B cell (primary cell): ENCODE measurements around the gene CCDC92B. TPM values are rescaled to one million over a fixed set of nuclear protein-coding genes. Genes with fewer than 3 reads are reported as not detected.

Experiments used
- ATAC-seq: fragments of 200-7000 bp; cut with Tn5 transposase; one replicate; pipeline ENCODE4 v1.10.0; 2021; ENCODE audit warnings: low read depth, mild to moderate bottlenecking, moderate number of reproducible peaks, moderate library complexity
- CTCF ChIA-PET: fragments of 350-600 bp; sonication (Branson Sonifier 250); formaldehyde crosslinking; loops from one replicate; lab custom pipeline; 2021; ENCODE audit warnings: antibody characterized with exemption, inconsistent platforms; lab: Charles Lee
- POLR2A ChIA-PET: fragments of 350-600 bp; sonication (Branson Sonifier 250); formaldehyde crosslinking; loops from one replicate; lab custom pipeline; 2021; ENCODE audit warnings: antibody characterized with exemption; lab: Charles Lee
- DNase-seq: peaks from one replicate; pipeline ENCODE4 v3.0.0; 2013
- H2AFZ ChIP-seq: 2 replicates; pipeline ENCODE4 v1.6.1; 2012; ENCODE audit warnings: mild to moderate bottlenecking, low read depth, low read length; ENCODE audit not compliant: insufficient read depth, poor library complexity, severe bottlenecking
- H3K27ac ChIP-seq, 2 donors: 1 replicate in 1 of 2; 2 replicates in 1 of 2; pipeline ENCODE4 v1.5.1; 2012 to 2013; ENCODE audit warnings: low read length in 2 of 2, mild to moderate bottlenecking in 2 of 2, moderate library complexity in 1 of 2
- H3K27me3 ChIP-seq, 4 experiments: fragments of 200-600 bp in 1 of 4; sonication (generic) in 1 of 4; replicated peaks in 1 of 4; 1 replicate in 2 of 4; 2 replicates in 2 of 4; pipeline versions ENCODE4 v1.6.1 to v1.7.0; 2013 to 2016; ENCODE audit warnings: low read length in 3 of 4, mild to moderate bottlenecking in 2 of 4, mixed read lengths in 1 of 4, moderate library complexity in 1 of 4; ENCODE audit not compliant: insufficient read depth in 4 of 4, control insufficient read depth in 3 of 4; ENCODE audit errors: control extremely low read depth in 1 of 4
- H3K36me3 ChIP-seq, 2 experiments: replicated peaks in 1 of 2; 1 replicate in 1 of 2; 2 replicates in 1 of 2; pipeline versions ENCODE4 v1.6.1 to v1.7.1; 2013; ENCODE audit warnings: low read length in 1 of 2; ENCODE audit not compliant: insufficient read depth in 2 of 2, control insufficient read depth in 1 of 2; ENCODE audit errors: control extremely low read depth in 1 of 2, extremely low read depth in 1 of 2
- H3K4me1 ChIP-seq, 2 donors: fragments of 200-600 bp in 1 of 2; sonication (generic) in 1 of 2; 1 replicate in 1 of 2; 2 replicates in 1 of 2; pipeline versions ENCODE4 v1.5.1 to v1.6.1; 2013 to 2017; ENCODE audit warnings: low read length in 2 of 2; ENCODE audit not compliant: control insufficient read depth in 2 of 2, insufficient read depth in 2 of 2
- H3K4me2 ChIP-seq: replicated peaks from 2 replicates; pipeline ENCODE3; 2012; ENCODE audit warnings: mild to moderate bottlenecking, low read depth, low read length; ENCODE audit not compliant: poor library complexity, severe bottlenecking
- H3K4me3 ChIP-seq, 5 experiments: fragments of 200-600 bp in 1 of 5; sonication (generic) in 1 of 5; 1 replicate in 3 of 5; 2 replicates in 2 of 5; pipeline versions ENCODE4 v1.5.1 to v1.7.0; 2011 to 2016; ENCODE audit warnings: low read length in 4 of 5, mild to moderate bottlenecking in 4 of 5, low read depth in 2 of 5, control low read depth in 1 of 5, moderate library complexity in 1 of 5; ENCODE audit not compliant: insufficient read depth in 1 of 5; ENCODE audit errors: control extremely low read depth in 1 of 5, extremely low read depth in 1 of 5
- H3K79me2 ChIP-seq: fragments of 200-600 bp; sonication (generic); one replicate; pipeline ENCODE4 v1.6.0; 2016; ENCODE audit warnings: low read length; ENCODE audit not compliant: control insufficient read depth, insufficient read depth
- H3K9ac ChIP-seq: fragments of 200-600 bp; sonication (generic); 2 replicates; pipeline ENCODE4 v1.6.1; 2017; ENCODE audit warnings: mild to moderate bottlenecking, low read length, moderate library complexity
- H3K9me3 ChIP-seq, 3 donors: one replicate each; pipeline versions ENCODE4 v1.6.1 to v1.7.1; 2013; ENCODE audit warnings: low read length in 2 of 3; ENCODE audit not compliant: control insufficient read depth in 2 of 3, insufficient read depth in 1 of 3; ENCODE audit errors: control extremely low read depth in 1 of 3
- H4K20me1 ChIP-seq: 2 replicates; pipeline ENCODE4 v1.6.0; 2012; ENCODE audit warnings: mild to moderate bottlenecking, low read length; ENCODE audit not compliant: insufficient read depth, control insufficient read depth, poor library complexity, severe bottlenecking
- H3K27ac Mint-ChIP-seq: one replicate; pipeline ENCODE4 v1.8.0; 2021; ENCODE audit warnings: mixed read lengths
- H3K27me3 Mint-ChIP-seq: one replicate; pipeline ENCODE4 v1.8.0; 2021; ENCODE audit warnings: mixed read lengths
- H3K4me1 Mint-ChIP-seq: one replicate; pipeline ENCODE4 v1.8.0; 2021; ENCODE audit warnings: mixed read lengths
- H3K4me3 Mint-ChIP-seq: one replicate; pipeline ENCODE4 v1.8.0; 2021; ENCODE audit warnings: mixed read lengths
- H3K9me3 Mint-ChIP-seq: one replicate; pipeline ENCODE4 v1.8.0; 2022; ENCODE audit warnings: mixed read lengths; ENCODE audit not compliant: insufficient read depth
- EZH2 ChIP-seq: IDR thresholded peaks from 2 replicates; pipeline ENCODE4 v1.6.1; 2012; ENCODE audit warnings: borderline replicate concordance, low read depth, mild to moderate bottlenecking, moderate library complexity, low read length; ENCODE audit not compliant: insufficient read depth, poor library complexity, severe bottlenecking
- WGBS: methylation state at CpG from one replicate; pipeline ENCODE4 v1.1.5; 2013; ENCODE audit warnings: missing lambda C conversion rate; ENCODE audit not compliant: insufficient coverage; 5-methylcytosine and 5-hydroxymethylcytosine counted together
- intact Hi-C: fragments of 100-400 bp; cut with micrococcal nuclease; formaldehyde crosslinking; loops from one replicate; pipeline ENCODE4 v1.10.0; 2022
- polyA plus RNA-seq: library from polyadenylated mRNA; depleted of rRNA; stranded (reverse); fragments of >200 nt; gene quantifications from 2 replicates; pipeline ENCODE4 v1.2.3, GENCODE V29; 2012
- total RNA-seq, 2 donors: library from RNA; stranded (reverse); fragments of 120-200 nt in 1 of 2; gene quantifications; 1 replicate in 1 of 2; 2 replicates in 1 of 2; pipeline versions ENCODE4 v1.2.3 to v1.2.4, GENCODE V29; 2013 to 2022
- TF ChIP-seq, protein P1 (sequence below): fragments of 200-600 bp; IDR thresholded peaks from one replicate; pipeline ENCODE4 v1.8.0; 2022; ENCODE audit warnings: antibody characterized with exemption, mild to moderate bottlenecking

CCDC92B gene
- total and polyA plus RNA-seq, 2 donors (not counting 1 experiment from before 2014, with no cell fraction given) = 0.04 TPM; not detected in 1

DNA sequence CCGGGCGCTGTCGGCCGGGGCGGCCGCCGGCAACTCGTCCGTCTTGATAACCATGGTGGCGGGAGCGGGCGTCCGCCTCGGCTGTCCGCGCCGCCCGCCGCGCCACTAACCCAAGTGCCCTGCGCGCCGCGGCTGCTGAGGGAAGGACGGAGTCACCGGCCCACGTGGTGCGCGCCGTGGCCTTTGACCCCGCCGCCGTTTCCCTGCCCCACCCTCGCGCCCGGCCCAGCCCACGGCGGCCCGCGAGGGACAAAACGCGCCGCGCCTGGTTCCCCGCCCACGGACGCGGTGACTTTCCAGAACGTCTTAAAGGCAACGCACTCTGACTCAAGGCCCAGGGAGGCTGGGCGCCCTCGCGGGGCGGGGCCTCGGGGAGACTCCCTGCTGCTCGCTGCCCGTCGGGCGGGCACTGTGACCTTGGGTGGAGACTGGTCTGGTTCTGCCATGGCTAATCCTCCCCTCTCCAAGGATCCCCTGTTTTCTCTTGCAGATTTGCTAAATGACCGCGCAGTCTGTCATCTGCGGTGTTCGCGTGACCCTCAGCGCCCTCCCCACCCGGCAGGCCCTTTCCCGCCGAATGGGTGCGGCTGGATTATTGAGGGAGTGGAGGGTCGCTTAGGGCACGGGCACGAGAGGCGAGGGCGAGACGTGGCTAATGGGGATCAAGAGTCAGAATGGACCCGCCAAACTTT is 37.7 kb downstream of the CCDC92B start, which contains the start of gene CLUH:
CLUH (minus strand) TSS at position 157 of the 692 bp plus-strand sequence; CDS start at position 54, 103 bp downstream.
- Histone ChIP-seq H3K4me3 (peak within 1 kb of the TSS; percentile 22 to 95 (median 58)), H3K27me3 (no peaks in the 10 kb centered on the region), H3K4me1 (peaks cover 29 to 50% of the 10 kb centered on the region in 2 donors), H4K20me1 (peaks cover 44% of the 10 kb centered on the region), H3K4me2 (peak within 1 kb of the TSS; percentile 95), H3K27ac (peak within 1 kb of the TSS; percentile 46 to 69), H3K36me3 (no peaks in the 10 kb centered on the region), H3K79me2 (peaks cover 53% of the 10 kb centered on the region), H2AFZ (peak within 1 kb of the TSS; percentile 99), H3K9me3 (no peaks in the 10 kb centered on the region), H3K9ac (peak within 1 kb of the TSS; percentile 83)
- peak within 1 kb of the TSS; percentile 90 for H3K27ac Mint-ChIP-seq
- peaks cover 39% of the 10 kb centered on the region for H3K4me1 Mint-ChIP-seq
- H3K9me3 Mint-ChIP-seq = no peaks in the 10 kb centered on the region
- TF ChIP-seq, protein P1, sequence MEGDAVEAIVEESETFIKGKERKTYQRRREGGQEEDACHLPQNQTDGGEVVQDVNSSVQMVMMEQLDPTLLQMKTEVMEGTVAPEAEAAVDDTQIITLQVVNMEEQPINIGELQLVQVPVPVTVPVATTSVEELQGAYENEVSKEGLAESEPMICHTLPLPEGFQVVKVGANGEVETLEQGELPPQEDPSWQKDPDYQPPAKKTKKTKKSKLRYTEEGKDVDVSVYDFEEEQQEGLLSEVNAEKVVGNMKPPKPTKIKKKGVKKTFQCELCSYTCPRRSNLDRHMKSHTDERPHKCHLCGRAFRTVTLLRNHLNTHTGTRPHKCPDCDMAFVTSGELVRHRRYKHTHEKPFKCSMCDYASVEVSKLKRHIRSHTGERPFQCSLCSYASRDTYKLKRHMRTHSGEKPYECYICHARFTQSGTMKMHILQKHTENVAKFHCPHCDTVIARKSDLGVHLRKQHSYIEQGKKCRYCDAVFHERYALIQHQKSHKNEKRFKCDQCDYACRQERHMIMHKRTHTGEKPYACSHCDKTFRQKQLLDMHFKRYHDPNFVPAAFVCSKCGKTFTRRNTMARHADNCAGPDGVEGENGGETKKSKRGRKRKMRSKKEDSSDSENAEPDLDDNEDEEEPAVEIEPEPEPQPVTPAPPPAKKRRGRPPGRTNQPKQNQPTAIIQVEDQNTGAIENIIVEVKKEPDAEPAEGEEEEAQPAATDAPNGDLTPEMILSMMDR = no peak
- no peak for TF ChIP-seq EZH2
- intact Hi-C loops = loop anchor here (1.0 to 5.0 kb wide), 4 partner anchors 116 to 374 kb away; partner anchors contain the start of genes SGSM2 and TSR1
- ATAC-seq (peak; percentile 88), DNase-seq (peak; percentile 98)
- no peaks in the 10 kb centered on the region for H3K27me3 Mint-ChIP-seq
- 1% methylated on average over 71 of the region's 76 CpGs for WGBS
- ChIA-PET CTCF (no interaction called here), POLR2A (no interaction called here)
- H3K4me3 Mint-ChIP-seq = peak within 1 kb of the TSS; percentile 93
